ENCODE measurements around the gene COL4A1. TPM values are rescaled to one million over a fixed set of nuclear protein-coding genes. Genes with fewer than 3 reads are reported as not detected.

Gene COL4A1
- polyA plus RNA-seq, 1 donor (not counting 4 experiments of a cell fraction or from before 2014, with no cell fraction given): 22.3 TPM

GRCh38 chr13:110110783-110111182, 196.2 kb downstream of the COL4A1 start:
- H3K27ac ChIP-seq (ENCODE audit: control insufficient read depth, insufficient read depth, low read length): no peak overlapping the region
- H3K9me1 ChIP-seq (ENCODE audit: control insufficient read depth, extremely low read depth, insufficient read depth, low read length): no peaks in the 10 kb centered on the region
- no peaks in the 10 kb centered on the region for H4K20me1 ChIP-seq (ENCODE audit: control insufficient read depth, extremely low read depth, insufficient read depth, low read length)
- H3K27me3 ChIP-seq (ENCODE audit: control insufficient read depth, extremely low read depth, insufficient read depth, low read length): no peaks in the 10 kb centered on the region
- no peak overlapping the region for H3K9ac ChIP-seq (ENCODE audit: control insufficient read depth, extremely low read depth, insufficient read depth, low read length)
- H3K4me1 ChIP-seq (ENCODE audit: control insufficient read depth, extremely low read depth, insufficient read depth, low read length): peaks cover 17% of the 10 kb centered on the region
- no peaks in the 10 kb centered on the region for H3K79me2 ChIP-seq (ENCODE audit: control insufficient read depth, insufficient read depth, low read length)
- no peak overlapping the region for H2AFZ ChIP-seq (ENCODE audit: control insufficient read depth, low read length)
- DNase-seq (ENCODE audit: low read depth, low spot score) (no peak), FAIRE-seq (no peak)
- no peak overlapping the region for H3K4me3 ChIP-seq (ENCODE audit: control insufficient read depth in 2 of 3, extremely low read depth in 1 of 3, insufficient read depth in 2 of 3, low read depth in 1 of 3, low read length in 3 of 3)
- dilution Hi-C loops (cut with MboI; ENCODE audit: extremely low pct_ligation_motif_present, low sequenced_read_pairs): no loop called here
- H3K9me3 ChIP-seq (ENCODE audit: control insufficient read depth, low read depth, low read length): no peaks in the 10 kb centered on the region
- H3K4me2 ChIP-seq (ENCODE audit: control insufficient read depth, extremely low read depth, insufficient read depth, low read depth, low read length): no peak overlapping the region
- no peaks in the 10 kb centered on the region for H3K36me3 ChIP-seq (ENCODE audit: control insufficient read depth in 2 of 2, extremely low read depth in 1 of 2, insufficient read depth in 2 of 2, low read length in 2 of 2)
- TF ChIP-seq CTCF (optimal IDR thresholded peaks at IDR 0.05 in 1 of 3, IDR thresholded peaks at IDR 0.05 in 1 of 3, conservative IDR thresholded peaks at IDR 0.05 in 1 of 3; ENCODE audit: extremely low read depth in 1 of 3, insufficient read depth in 2 of 3, low read length in 3 of 3) (no peak), EZH2 (IDR thresholded peaks at IDR 0.05; ENCODE audit: low read length) (no peak)

GRCh38 chr13:110109910-110110309, 197.0 kb downstream of the COL4A1 start:
- Histone ChIP-seq H3K4me2 (ENCODE audit: control insufficient read depth, extremely low read depth, insufficient read depth, low read depth, low read length) (no peak overlapping the region), H3K9ac (ENCODE audit: control insufficient read depth, extremely low read depth, insufficient read depth, low read length) (no peak overlapping the region), H3K4me3 (ENCODE audit: control insufficient read depth in 2 of 3, extremely low read depth in 1 of 3, insufficient read depth in 2 of 3, low read depth in 1 of 3, low read length in 3 of 3) (no peak overlapping the region)

More at GRCh38 chr13:110109910-110110309, 197.0 kb downstream of the COL4A1 start:
- TF ChIP-seq EZH2 (IDR thresholded peaks at IDR 0.05; ENCODE audit: low read length) (no peak), CTCF (optimal IDR thresholded peaks at IDR 0.05 in 1 of 3, IDR thresholded peaks at IDR 0.05 in 1 of 3, conservative IDR thresholded peaks at IDR 0.05 in 1 of 3; ENCODE audit: extremely low read depth in 1 of 3, insufficient read depth in 2 of 3, low read length in 3 of 3) (no peak)
- DNase-seq (ENCODE audit: low read depth, low spot score) (no peak), FAIRE-seq (no peak)
- no peaks in the 10 kb centered on the region for H3K9me3 ChIP-seq (ENCODE audit: control insufficient read depth, low read depth, low read length)
- peaks cover 17% of the 10 kb centered on the region for H3K4me1 ChIP-seq (ENCODE audit: control insufficient read depth, extremely low read depth, insufficient read depth, low read length)
- H3K9me1 ChIP-seq (ENCODE audit: control insufficient read depth, extremely low read depth, insufficient read depth, low read length): no peaks in the 10 kb centered on the region
- H3K79me2 ChIP-seq (ENCODE audit: control insufficient read depth, insufficient read depth, low read length): no peaks in the 10 kb centered on the region
- no peaks in the 10 kb centered on the region for H3K27me3 ChIP-seq (ENCODE audit: control insufficient read depth, extremely low read depth, insufficient read depth, low read length)
- dilution Hi-C loops (cut with MboI; ENCODE audit: extremely low pct_ligation_motif_present, low sequenced_read_pairs): loop anchor here (10.0 kb wide), 1 partner anchor 315 kb away; no protein-coding TSS in a partner anchor
- no peak overlapping the region for H3K27ac ChIP-seq (ENCODE audit: control insufficient read depth, insufficient read depth, low read length)
- H3K36me3 ChIP-seq (ENCODE audit: control insufficient read depth in 2 of 2, extremely low read depth in 1 of 2, insufficient read depth in 2 of 2, low read length in 2 of 2): no peaks in the 10 kb centered on the region
- peak overlapping the region; percentile 59 for H2AFZ ChIP-seq (ENCODE audit: control insufficient read depth, low read length)
- H4K20me1 ChIP-seq (ENCODE audit: control insufficient read depth, extremely low read depth, insufficient read depth, low read length): no peaks in the 10 kb centered on the region

Measured in keratinocyte (primary cell).